ENCODE measurements around the gene TXN.

The TXN gene

DNA sequence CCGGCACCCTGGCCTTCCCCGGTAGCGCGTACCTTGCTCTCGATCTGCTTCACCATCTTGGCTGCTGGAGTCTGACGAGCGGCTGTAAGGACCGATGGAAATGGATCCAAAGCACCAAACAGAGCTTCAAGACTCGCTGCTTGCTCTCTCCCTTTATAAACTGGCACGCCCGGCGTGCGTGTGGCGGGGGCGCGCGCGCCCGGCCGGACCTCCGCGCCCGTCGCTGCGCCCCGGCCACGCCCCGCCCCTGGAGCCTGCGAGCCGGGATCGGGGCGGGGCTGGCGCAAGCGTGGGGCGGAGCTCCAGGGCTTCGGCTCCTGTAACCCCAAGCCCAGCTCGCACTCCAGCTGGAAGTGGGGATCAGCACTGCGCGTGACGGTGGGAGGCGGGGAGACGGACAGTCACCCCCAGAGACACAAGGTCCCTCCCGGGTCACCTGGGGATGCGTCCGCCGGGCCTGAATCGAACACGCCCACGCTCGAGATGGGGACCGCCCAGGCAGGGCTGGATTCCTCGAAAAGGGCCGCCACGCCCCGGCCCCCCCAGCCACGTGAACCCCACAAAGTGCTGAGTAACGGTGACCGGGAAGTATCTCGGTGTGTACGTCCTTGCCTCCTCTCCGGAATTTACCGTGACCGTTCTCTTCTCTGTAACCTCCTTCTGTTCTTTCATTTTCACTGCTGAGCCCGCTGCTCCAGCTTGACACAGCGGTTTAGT lies at the start of gene TXN:
TSS of gene TXN (minus strand) at position 128 of the 717 bp plus-strand sequence. CDS start at position 56, 72 bp downstream.
- TF ChIP-seq, protein P1, sequence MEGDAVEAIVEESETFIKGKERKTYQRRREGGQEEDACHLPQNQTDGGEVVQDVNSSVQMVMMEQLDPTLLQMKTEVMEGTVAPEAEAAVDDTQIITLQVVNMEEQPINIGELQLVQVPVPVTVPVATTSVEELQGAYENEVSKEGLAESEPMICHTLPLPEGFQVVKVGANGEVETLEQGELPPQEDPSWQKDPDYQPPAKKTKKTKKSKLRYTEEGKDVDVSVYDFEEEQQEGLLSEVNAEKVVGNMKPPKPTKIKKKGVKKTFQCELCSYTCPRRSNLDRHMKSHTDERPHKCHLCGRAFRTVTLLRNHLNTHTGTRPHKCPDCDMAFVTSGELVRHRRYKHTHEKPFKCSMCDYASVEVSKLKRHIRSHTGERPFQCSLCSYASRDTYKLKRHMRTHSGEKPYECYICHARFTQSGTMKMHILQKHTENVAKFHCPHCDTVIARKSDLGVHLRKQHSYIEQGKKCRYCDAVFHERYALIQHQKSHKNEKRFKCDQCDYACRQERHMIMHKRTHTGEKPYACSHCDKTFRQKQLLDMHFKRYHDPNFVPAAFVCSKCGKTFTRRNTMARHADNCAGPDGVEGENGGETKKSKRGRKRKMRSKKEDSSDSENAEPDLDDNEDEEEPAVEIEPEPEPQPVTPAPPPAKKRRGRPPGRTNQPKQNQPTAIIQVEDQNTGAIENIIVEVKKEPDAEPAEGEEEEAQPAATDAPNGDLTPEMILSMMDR (IDR thresholded peaks at IDR 0.05; ENCODE audit: low read depth, low read length), result no peak
- TF ChIP-seq, protein P2, sequence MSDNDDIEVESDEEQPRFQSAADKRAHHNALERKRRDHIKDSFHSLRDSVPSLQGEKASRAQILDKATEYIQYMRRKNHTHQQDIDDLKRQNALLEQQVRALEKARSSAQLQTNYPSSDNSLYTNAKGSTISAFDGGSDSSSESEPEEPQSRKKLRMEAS (IDR thresholded peaks at IDR 0.05; ENCODE audit: low read depth, low read length), result peak; percentile 75
- TF ChIP-seq MYC (IDR thresholded peaks at IDR 0.05; ENCODE audit: low read depth, low read length), result peak; percentile 92
- peak; percentile 97 for TF ChIP-seq POLR2A (IDR thresholded peaks at IDR 0.05; ENCODE audit: extremely low read depth, insufficient read length)
- peak within 1 kb of the TSS; percentile 90 for H3K4me3 ChIP-seq (ENCODE audit: low read depth, low read length)
- peak; percentile 92 for DNase-seq (ENCODE audit: low read depth)

DNA sequence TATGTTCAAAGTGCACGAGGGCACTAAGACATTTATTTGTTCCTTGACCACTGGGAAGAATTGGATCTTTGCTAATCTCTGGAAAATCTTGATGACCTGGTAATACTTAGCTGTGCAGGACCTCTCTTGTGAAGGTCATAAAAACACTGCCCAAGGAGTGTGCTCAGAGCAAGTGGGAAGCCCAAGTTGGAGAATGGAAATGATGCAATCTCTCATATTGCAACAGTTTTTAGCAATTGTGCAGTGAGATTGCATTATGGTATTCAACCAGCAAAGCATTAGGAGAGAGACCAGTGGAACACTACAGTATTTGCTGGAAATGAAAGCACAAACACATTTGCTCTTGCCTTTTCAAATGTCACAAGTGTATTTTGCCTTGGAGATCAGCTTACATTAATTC lies 46.8 kb upstream of the TXN start:
- TF ChIP-seq POLR2A (IDR thresholded peaks at IDR 0.05; ENCODE audit: extremely low read depth, insufficient read length) (no peak), MYC (IDR thresholded peaks at IDR 0.05; ENCODE audit: low read depth, low read length) (no peak)
- TF ChIP-seq, protein P1 (IDR thresholded peaks at IDR 0.05; ENCODE audit: low read depth, low read length), result no peak
- TF ChIP-seq, protein P2 (IDR thresholded peaks at IDR 0.05; ENCODE audit: low read depth, low read length), result no peak
- DNase-seq (ENCODE audit: low read depth), result peak; percentile 77

DNA sequence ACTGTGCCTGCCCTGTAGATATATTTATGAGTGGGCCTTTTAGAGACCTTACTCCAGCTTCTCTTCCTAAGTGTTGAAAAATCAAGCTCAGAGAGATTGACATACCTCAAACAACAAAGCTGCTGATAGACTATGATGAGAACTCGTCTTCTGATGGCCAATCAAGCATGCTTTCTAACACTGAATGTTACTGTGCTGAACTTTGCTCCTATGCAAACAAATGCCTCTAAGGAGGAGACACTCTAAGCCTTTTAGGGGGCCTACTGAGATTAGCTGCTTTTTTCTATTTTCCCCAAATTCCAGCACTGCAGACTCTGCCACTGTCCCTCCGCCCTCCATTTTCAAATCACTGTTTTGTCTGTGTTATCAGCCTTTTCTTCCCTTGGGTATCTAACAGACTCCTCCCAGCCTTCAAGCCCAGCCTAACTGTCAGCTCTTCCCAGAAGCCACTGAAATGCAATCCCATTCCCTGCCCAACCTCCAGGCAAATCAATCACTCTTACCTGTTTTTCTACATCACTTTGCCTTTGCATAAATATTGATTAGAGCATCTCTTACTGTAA lies 41.8 kb upstream of the TXN start:
- TF ChIP-seq MYC (IDR thresholded peaks at IDR 0.05; ENCODE audit: low read depth, low read length), result no peak
- no peak for TF ChIP-seq POLR2A (IDR thresholded peaks at IDR 0.05; ENCODE audit: extremely low read depth, insufficient read length)
- TF ChIP-seq, protein P1 (IDR thresholded peaks at IDR 0.05; ENCODE audit: low read depth, low read length), result no peak
- TF ChIP-seq, protein P2 (IDR thresholded peaks at IDR 0.05; ENCODE audit: low read depth, low read length), result no peak
- no peak for DNase-seq (ENCODE audit: low read depth)
- no peak overlapping the region for H3K4me3 ChIP-seq (ENCODE audit: low read depth, low read length)

More for the DNA sequence above, 46.8 kb upstream of the TXN start:
- H3K4me3 ChIP-seq (ENCODE audit: low read depth, low read length), result no peak overlapping the region

DNA sequence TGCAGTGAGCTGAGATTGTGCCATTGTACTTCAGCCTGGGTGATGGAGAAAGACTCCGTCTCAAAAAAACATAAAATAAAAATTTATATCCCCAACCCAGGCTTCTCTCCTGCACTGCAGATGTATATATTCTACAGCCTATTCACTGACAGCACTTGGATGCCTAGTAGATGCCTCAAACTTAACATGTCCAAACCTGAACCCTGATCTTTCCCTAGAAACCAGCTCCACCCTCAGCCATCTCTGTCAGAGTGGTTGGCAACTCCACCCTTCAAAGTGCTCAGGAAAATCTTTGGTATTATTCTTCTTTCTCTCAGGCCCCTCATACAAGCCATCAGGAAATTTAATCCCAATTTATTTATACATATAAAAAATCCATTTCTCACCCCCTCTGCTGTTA lies 36.9 kb upstream of the TXN start:
- H3K4me3 ChIP-seq (ENCODE audit: low read depth, low read length), result no peak overlapping the region
- TF ChIP-seq MYC (IDR thresholded peaks at IDR 0.05; ENCODE audit: low read depth, low read length), result no peak
- TF ChIP-seq, protein P1 (IDR thresholded peaks at IDR 0.05; ENCODE audit: low read depth, low read length), result no peak
- TF ChIP-seq, protein P2 (IDR thresholded peaks at IDR 0.05; ENCODE audit: low read depth, low read length), result no peak
- no peak for TF ChIP-seq POLR2A (IDR thresholded peaks at IDR 0.05; ENCODE audit: extremely low read depth, insufficient read length)
- DNase-seq (ENCODE audit: low read depth), result no peak

DNA sequence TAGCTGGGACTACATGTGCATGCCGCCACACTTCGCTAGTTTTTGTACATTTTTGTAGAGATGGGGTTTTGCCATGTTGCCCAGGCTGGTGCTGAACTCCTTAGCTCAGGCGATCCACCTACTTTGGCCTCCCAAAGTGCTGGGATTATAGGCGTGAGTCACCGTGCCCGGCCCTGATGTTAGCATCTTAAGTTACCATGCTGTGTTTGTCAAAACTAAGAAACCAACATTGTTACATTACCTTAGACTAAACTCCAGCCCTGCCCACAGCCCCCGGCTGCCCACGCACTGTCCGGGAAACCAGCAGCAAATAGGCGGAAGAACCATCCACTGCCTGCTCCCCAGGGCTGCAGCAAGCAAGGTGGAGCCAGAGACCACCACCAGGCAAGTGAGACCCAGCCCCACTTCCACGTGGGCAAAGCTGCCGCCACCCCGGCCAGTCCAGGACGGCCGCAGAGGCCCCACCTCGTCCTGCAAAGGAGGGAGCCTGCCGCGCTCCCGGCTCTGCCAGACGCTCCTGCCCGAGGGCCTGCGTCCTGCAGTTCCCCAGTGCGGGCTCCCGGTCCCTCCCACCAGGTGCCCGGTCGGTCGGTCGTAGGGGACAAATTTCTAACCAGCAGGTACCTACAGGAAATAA lies 35.7 kb upstream of the TXN start:
- TF ChIP-seq, protein P2 (IDR thresholded peaks at IDR 0.05; ENCODE audit: low read depth, low read length), result no peak
- TF ChIP-seq POLR2A (IDR thresholded peaks at IDR 0.05; ENCODE audit: extremely low read depth, insufficient read length) (no peak), MYC (IDR thresholded peaks at IDR 0.05; ENCODE audit: low read depth, low read length) (no peak)
- TF ChIP-seq, protein P1 (IDR thresholded peaks at IDR 0.05; ENCODE audit: low read depth, low read length), result no peak
- no peak overlapping the region for H3K4me3 ChIP-seq (ENCODE audit: low read depth, low read length)
- DNase-seq (ENCODE audit: low read depth), result no peak
